ENCODE results near the gene POLDIP3.

Gene POLDIP3

DNA sequence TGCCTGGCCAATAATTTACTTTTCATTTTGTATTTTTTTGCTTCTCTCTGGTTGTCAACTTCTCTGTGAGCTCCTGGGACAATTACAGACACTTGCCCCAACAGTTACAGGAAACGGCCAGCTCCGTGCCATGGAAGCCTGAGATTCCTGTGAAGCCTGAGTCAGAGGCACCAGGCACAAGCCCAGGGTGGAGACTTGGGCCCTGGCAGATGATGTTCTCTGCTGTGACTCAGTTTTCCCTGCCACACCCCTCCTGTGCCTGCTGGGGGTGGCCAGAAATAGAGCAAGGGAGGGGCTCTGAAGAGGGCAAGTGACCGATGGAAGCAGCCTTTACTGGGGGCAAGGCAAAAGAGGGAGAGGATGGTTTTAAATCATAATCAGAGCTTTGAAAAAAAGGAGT is 20.8 kb upstream of the POLDIP3 start:
- DNase-seq (ENCODE audit: low read depth in 1 of 2, low spot score in 1 of 2): no peak

DNA sequence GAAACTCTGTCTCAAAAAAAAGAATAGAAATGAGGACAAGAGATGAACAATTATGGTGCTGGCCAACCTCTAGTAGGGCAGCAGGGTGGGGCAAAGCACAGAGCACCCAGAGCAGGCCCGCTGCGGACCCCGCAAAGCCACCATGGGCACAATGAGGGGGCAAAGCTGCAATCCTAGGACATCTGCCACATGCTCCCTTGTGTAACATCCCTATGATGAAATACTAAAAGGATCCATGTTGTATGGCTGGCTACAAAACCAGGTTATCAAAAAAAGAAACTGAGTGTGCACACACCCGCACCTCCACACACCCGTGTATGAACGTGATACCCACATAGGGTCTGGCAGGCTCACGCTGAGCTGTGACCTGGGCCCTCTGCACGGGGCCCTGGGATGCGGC is 18.3 kb upstream of the POLDIP3 start:
- in situ Hi-C loops (cut with HindIII; ENCODE audit: low pct_unique_long_range_greater_than_20kb, low sequenced_read_pairs): no loop called here
- no peak for TF ChIP-seq JUND (IDR thresholded peaks at IDR 0.05; ENCODE audit: low read depth)
- no peak for DNase-seq (ENCODE audit: low read depth in 1 of 2, low spot score in 1 of 2)

More for the DNA sequence above, 20.8 kb upstream of the POLDIP3 start:
- in situ Hi-C loops (cut with HindIII; ENCODE audit: low pct_unique_long_range_greater_than_20kb, low sequenced_read_pairs): no loop called here
- TF ChIP-seq JUND (IDR thresholded peaks at IDR 0.05; ENCODE audit: low read depth): no peak

DNA sequence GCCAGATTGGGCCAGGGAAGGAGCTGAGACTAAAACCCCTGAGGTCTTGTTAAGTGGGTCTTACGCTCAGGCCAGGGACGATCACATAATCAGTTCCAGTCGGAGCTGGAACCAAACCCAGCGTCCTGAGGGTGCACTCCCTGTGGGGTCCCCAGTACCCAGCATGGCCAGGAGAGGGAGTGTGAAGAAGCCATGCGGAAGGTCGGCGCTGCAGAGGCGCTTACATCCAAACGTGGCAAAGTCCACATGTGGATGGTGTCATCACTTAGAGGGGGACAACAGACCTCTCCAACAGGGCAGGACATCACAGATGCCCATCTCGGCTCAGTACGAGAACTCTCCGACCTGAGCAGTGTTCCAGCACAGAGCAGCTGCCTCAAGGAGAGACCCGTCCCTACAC is 17.4 kb upstream of the POLDIP3 start:
- no peak for DNase-seq (ENCODE audit: low read depth in 1 of 2, low spot score in 1 of 2)
- in situ Hi-C loops (cut with HindIII; ENCODE audit: low pct_unique_long_range_greater_than_20kb, low sequenced_read_pairs): no loop called here
- TF ChIP-seq JUND (IDR thresholded peaks at IDR 0.05; ENCODE audit: low read depth): no peak

DNA sequence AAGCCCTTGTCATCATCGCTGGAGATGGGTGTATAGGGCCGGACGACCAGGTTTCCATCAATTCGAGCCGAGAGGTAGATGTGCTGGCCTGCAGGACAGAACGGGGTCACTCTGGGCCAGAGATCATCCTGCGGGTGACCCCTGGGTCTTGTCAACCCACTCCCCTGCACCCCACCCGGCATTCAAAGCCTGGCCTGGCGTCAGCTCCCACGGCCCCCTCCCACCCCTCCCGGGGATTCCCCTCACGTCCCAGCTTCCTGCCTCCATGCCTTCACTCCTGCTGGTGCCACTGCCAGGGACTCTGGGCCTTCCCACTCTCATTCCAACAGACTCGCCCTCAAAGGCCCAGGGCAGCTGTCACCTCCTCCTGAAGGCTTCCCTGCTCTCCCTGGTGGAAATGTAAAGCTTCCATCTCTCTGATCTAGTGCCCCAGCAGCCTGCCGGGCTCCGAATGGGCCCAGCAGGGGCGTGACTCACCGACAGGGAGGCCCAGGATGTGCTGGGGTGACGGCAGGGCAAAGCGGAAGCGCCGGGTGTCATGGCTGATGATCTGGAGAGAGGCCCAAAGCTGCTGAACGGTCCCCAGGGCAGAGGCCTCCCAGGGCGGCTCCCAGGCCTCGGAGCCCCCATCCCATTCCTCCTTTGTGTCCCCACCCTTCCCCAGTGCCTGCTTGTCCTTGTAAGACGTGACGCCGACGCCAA is 16.4 kb upstream of the POLDIP3 start:
- DNase-seq (ENCODE audit: low read depth in 1 of 2, low spot score in 1 of 2): no peak
- in situ Hi-C loops (cut with HindIII; ENCODE audit: low pct_unique_long_range_greater_than_20kb, low sequenced_read_pairs): no loop called here
- TF ChIP-seq JUND (IDR thresholded peaks at IDR 0.05; ENCODE audit: low read depth): no peak

DNA sequence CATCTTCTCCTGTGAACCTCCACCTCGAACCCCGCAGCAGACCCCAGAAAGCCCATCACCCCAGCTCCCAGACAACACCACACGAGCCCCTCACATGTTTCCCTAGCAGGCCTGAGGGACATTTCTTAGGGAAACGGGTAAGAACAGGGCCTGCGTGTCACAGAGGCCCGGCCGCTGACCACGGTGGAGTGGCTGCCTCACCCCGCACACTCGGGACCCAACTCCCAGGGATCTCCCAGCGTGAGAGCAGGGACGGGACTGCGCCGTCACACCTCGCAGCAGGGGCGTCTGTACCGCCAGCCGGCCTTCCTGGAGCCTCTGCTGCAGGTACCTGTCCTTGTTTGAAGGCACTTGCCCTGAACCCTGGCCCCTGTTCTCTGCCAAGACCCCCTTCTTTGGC is 15.5 kb upstream of the POLDIP3 start:
- in situ Hi-C loops (cut with HindIII; ENCODE audit: low pct_unique_long_range_greater_than_20kb, low sequenced_read_pairs): no loop called here
- TF ChIP-seq JUND (IDR thresholded peaks at IDR 0.05; ENCODE audit: low read depth): no peak
- DNase-seq (ENCODE audit: low read depth in 1 of 2, low spot score in 1 of 2): no peak

DNA sequence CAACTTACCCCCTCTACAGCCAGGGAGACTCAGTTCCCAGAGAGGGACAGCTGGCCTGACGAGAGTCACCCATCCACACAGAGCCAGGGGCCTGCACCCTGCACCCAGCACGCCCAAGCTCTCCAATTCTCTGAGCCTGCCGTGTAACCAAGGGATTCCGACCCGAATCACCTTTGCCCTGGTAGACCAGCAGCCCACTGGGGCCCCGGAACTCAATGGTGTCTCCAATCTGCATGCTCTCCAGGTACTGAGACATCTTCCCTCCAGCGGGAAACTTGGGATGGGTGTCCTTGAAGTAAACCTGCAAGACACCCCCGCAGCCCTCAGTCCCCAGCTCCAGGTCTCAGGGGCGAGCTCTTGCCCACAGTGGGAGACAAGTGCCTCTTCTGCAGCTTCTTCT is 13.3 kb upstream of the POLDIP3 start:
- in situ Hi-C loops (cut with HindIII; ENCODE audit: low pct_unique_long_range_greater_than_20kb, low sequenced_read_pairs): no loop called here
- no peak for TF ChIP-seq JUND (IDR thresholded peaks at IDR 0.05; ENCODE audit: low read depth)
- no peak for DNase-seq (ENCODE audit: low read depth in 1 of 2, low spot score in 1 of 2)

DNA sequence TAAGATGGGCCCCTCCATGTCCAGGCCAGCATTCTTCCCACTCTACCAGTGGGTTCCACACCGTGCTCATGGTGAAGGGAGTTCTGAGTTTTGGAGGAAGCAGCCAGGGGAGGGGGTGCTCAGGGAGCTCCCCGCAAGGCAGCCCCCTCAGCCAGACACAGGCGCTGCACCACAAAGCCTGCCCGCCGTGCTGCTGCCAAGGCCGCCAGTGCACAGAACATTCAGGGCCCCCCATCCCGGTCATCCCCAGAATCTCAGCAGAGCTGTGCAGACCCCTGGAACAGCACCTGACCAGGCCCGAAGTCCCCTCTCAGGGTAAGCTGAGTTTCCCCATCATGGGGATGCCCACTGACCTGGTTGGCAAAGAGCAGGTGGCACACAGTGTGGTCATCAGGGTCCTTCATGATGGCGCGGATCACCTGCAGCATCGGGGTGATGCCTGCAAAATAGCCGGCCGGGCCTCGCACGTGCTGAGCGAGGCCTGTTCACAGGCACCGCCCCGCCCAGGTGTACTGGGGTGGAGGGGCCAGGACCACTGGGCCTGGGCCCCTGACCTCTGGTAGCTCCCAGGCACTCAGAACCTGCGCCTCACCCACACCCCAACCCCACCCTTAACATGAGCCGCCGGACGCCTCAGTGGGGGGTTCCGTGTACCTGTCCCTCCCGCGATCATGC is 12.4 kb upstream of the POLDIP3 start:
- no peak for TF ChIP-seq JUND (IDR thresholded peaks at IDR 0.05; ENCODE audit: low read depth)
- no peak for DNase-seq (ENCODE audit: low read depth in 1 of 2, low spot score in 1 of 2)
- in situ Hi-C loops (cut with HindIII; ENCODE audit: low pct_unique_long_range_greater_than_20kb, low sequenced_read_pairs): no loop called here

DNA sequence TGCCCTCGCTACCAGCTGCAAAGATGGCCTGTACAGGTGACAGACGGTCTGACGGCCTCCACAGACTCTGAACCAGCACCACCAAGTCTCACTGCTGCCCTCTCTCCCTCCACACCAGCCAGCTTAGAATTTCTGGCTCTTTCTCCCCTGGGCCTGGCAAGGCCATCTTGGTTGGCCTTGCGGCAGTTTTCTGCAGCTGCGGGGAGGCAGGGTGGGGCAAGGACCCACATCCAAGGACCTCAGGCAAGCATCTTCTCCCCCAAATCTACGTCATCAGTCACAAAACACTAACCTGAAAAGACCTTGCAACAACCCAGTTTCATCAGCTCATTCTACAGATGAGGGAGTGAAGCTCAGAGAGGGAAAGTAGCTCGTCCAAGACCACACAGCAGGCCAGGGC is 11.7 kb upstream of the POLDIP3 start:
- DNase-seq (ENCODE audit: low read depth in 1 of 2, low spot score in 1 of 2): no peak
- in situ Hi-C loops (cut with HindIII; ENCODE audit: low pct_unique_long_range_greater_than_20kb, low sequenced_read_pairs): no loop called here
- TF ChIP-seq JUND (IDR thresholded peaks at IDR 0.05; ENCODE audit: low read depth): no peak

DNA sequence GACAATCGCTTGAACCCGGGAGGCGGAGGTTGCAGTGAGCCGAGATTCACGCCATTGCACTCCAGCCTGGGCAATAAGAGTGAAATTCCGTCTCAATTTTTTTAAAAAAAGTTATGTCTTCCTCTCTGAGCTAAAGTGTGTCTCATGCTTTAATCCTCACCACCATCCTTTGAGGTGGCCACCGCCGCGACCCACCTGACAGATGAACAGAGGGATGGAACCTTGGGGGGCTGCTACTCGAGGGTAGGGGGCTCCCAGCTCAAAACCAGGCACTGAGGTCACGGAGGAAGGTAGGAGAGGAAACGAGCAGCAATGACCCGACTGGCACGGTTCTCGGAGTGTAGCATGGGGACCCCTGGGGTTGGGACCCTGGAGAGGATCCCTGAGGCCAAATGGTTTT is 10.7 kb upstream of the POLDIP3 start:
- in situ Hi-C loops (cut with HindIII; ENCODE audit: low pct_unique_long_range_greater_than_20kb, low sequenced_read_pairs): no loop called here
- DNase-seq (ENCODE audit: low read depth in 1 of 2, low spot score in 1 of 2): no peak
- TF ChIP-seq JUND (IDR thresholded peaks at IDR 0.05; ENCODE audit: low read depth): no peak

DNA sequence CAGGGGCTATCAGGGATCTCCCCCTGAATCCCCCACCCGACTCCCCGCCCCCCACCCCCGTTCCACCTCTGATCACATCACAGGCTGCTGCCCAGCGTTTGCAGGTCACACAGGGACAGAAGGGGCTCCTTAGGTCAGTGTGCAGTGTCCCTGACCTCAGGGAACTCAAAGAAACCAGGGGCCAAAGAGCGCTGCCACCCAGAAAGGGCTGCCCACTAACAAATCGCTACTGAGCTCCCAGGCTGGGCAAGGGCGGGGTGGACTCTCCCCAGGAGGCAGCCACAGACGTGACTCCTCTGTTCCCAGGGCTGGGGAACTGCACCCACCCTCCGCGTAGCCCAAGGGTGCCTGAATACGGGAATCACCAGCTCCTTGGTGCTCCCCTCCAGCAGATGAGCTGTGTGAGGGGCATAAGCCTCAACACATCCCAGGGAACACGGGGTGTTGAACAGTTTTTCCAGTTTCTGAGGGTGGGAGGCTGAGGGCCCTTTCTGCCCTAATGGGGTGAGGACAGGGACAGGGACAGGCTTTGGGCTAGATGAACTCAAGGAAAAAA is 9.9 kb upstream of the POLDIP3 start:
- no peak for TF ChIP-seq JUND (IDR thresholded peaks at IDR 0.05; ENCODE audit: low read depth)
- DNase-seq (ENCODE audit: low read depth in 1 of 2, low spot score in 1 of 2): no peak
- in situ Hi-C loops (cut with HindIII; ENCODE audit: low pct_unique_long_range_greater_than_20kb, low sequenced_read_pairs): no loop called here

DNA sequence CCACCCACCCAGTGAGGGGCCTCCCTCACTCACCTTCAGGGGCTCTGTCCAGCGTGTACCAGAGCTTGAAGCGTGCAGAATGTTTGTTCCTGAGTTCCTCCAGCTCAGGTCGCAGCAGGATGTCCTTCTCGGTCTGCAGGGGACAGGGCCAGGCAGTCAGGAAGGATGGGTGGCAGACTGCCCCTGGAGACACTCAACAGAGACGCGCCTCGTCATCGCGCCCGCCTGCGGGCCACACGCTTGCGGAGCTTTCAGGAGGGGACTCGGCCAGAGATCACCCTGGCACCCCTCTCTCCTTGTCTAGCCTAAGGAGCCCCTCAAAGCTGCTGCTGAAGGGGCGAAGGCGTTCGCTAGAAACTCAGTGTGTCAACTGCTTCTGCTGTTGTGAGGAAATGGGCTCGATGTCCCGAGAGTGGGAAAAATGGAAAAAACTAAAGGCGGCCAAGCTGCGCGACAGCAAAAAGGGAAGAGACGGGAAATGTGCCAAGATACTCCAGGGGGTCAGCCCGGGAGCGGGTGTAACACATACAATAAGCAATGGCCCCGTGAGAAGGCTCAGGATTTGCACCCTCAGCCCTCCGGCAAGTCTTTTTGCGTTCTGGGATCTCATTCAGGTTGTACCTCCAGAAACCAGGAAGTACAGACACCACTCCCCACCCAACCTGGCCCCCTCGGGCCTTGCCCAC is 9.2 kb upstream of the POLDIP3 start:
- no peak for TF ChIP-seq JUND (IDR thresholded peaks at IDR 0.05; ENCODE audit: low read depth)
- DNase-seq (ENCODE audit: low read depth in 1 of 2, low spot score in 1 of 2): no peak
- in situ Hi-C loops (cut with HindIII; ENCODE audit: low pct_unique_long_range_greater_than_20kb, low sequenced_read_pairs): no loop called here

DNA sequence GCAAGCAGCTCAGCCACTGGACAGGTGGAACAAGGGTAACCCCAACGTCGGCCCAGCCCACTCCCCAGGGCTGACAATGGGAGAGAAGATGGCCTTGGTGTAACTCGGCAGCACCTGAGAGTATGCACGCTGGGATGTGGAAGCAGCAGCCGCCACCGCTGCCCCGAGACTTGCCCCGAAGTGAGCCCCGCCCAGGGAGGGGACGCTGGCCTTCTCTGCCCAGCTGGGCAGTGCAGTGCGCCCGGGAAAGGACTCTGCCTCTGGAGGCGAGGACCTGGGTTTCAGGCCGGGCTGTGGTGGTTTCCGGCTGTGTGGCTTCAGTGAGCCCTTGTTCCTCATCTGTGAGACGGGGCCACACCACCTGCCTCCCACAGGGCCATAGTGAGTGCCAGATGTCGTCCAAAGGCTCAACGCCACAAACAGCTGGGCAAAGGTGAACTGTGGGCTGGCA is 8.6 kb upstream of the POLDIP3 start:
- in situ Hi-C loops (cut with HindIII; ENCODE audit: low pct_unique_long_range_greater_than_20kb, low sequenced_read_pairs): no loop called here
- DNase-seq (ENCODE audit: low read depth in 1 of 2, low spot score in 1 of 2): no peak

More for the DNA sequence above, 8.6 kb upstream of the POLDIP3 start:
- TF ChIP-seq JUND (IDR thresholded peaks at IDR 0.05; ENCODE audit: low read depth): no peak

Measured in T47D (cell line).